ENCODE measurements around the gene ST8SIA1.

ST8SIA1 gene

GRCh38 chr12:22310709-22311108 is 23.8 kb downstream of the ST8SIA1 start:
- no peak for TF ChIP-seq CTCF (IDR thresholded peaks at IDR 0.05; ENCODE audit: low read depth, low read length)
- Histone ChIP-seq H3K9me3 (no peaks in the 10 kb centered on the region), H3K4me3 (ENCODE audit: low read depth, low read length) (no peak overlapping the region), H3K27me3 (peaks cover 4% of the 10 kb centered on the region; the same call in 1 of the 2 replicates), H3K4me1 (no peaks in the 10 kb centered on the region), H3K36me3 (no peaks in the 10 kb centered on the region)
- DNase-seq: no peak

GRCh38 chr12:22310275-22310674 is 24.2 kb downstream of the ST8SIA1 start:
- Histone ChIP-seq H3K36me3 (no peaks in the 10 kb centered on the region), H3K9me3 (no peaks in the 10 kb centered on the region), H3K4me1 (no peaks in the 10 kb centered on the region), H3K27me3 (peaks cover 4% of the 10 kb centered on the region; the same call in 1 of the 2 replicates), H3K4me3 (ENCODE audit: low read depth, low read length) (no peak overlapping the region)
- TF ChIP-seq CTCF (IDR thresholded peaks at IDR 0.05; ENCODE audit: low read depth, low read length): no peak
- no peak for DNase-seq

- Histone ChIP-seq H3K4me1 (no peaks in the 10 kb centered on the region), H3K4me3 (ENCODE audit: low read depth, low read length) (no peak overlapping the region), H3K36me3 (no peaks in the 10 kb centered on the region), H3K9me3 (no peaks in the 10 kb centered on the region), H3K27me3 (no peaks in the 10 kb centered on the region; the same call in 1 of the 2 replicates)
- no peak for TF ChIP-seq CTCF (IDR thresholded peaks at IDR 0.05; ENCODE audit: low read depth, low read length)
- no peak for DNase-seq
Measured at GRCh38 chr12:22307811-22308210, 26.7 kb downstream of the ST8SIA1 start.

GRCh38 chr12:22306311-22306710 is 28.2 kb downstream of the ST8SIA1 start:
- Histone ChIP-seq H3K4me3 (ENCODE audit: low read depth, low read length) (no peak overlapping the region), H3K4me1 (no peaks in the 10 kb centered on the region), H3K9me3 (no peaks in the 10 kb centered on the region), H3K36me3 (no peaks in the 10 kb centered on the region), H3K27me3 (no peaks in the 10 kb centered on the region)
- DNase-seq: no peak
- no peak for TF ChIP-seq CTCF (IDR thresholded peaks at IDR 0.05; ENCODE audit: low read depth, low read length)

- H3K9me3 ChIP-seq: no peaks in the 10 kb centered on the region; the same call in 1 of the 2 replicates
- H3K36me3 ChIP-seq: no peaks in the 10 kb centered on the region
- no peaks in the 10 kb centered on the region for H3K4me1 ChIP-seq
- no peaks in the 10 kb centered on the region for H3K27me3 ChIP-seq
- no peak overlapping the region for H3K4me3 ChIP-seq (ENCODE audit: low read depth, low read length)
- DNase-seq: no peak
- no peak for TF ChIP-seq CTCF (IDR thresholded peaks at IDR 0.05; ENCODE audit: low read depth, low read length)
Measured at GRCh38 chr12:22304341-22304740, 30.2 kb downstream of the ST8SIA1 start.

- no peak for DNase-seq
Measured at GRCh38 chr12:22299294-22299912, 35.1 kb downstream of the ST8SIA1 start.

More at GRCh38 chr12:22299294-22299912, 35.1 kb downstream of the ST8SIA1 start:
- H3K9me3 ChIP-seq: no peaks in the 10 kb centered on the region; the same call in 1 of the 2 replicates
- TF ChIP-seq CTCF (IDR thresholded peaks at IDR 0.05; ENCODE audit: low read depth, low read length): no peak
- H3K4me1 ChIP-seq: no peaks in the 10 kb centered on the region
- no peaks in the 10 kb centered on the region for H3K36me3 ChIP-seq
- no peaks in the 10 kb centered on the region for H3K27me3 ChIP-seq
- H3K4me3 ChIP-seq (ENCODE audit: low read depth, low read length): no peak overlapping the region

All from BE2C (cell line).